ENCODE measurements around the gene BMAL1.

The BMAL1 gene

GRCh38 chr11:13332124-13332523 lies 54.5 kb downstream of the BMAL1 start:
- no peak for ATAC-seq

GRCh38 chr11:13333456-13333957 lies 55.9 kb downstream of the BMAL1 start:
- TF ChIP-seq GLIS3 (CRISPR knock-in tag; IDR thresholded peaks at IDR 0.05) = no peak
- no peak for TF ChIP-seq ARNTL (CRISPR knock-in tag; IDR thresholded peaks at IDR 0.05; ENCODE audit: borderline replicate concordance, low read depth)
- TF ChIP-seq SNAI2 (CRISPR knock-in tag; IDR thresholded peaks at IDR 0.05) = no peak
- TF ChIP-seq CREB5 (CRISPR knock-in tag; IDR thresholded peaks at IDR 0.05; ENCODE audit: low read depth) = no peak
- no peak for TF ChIP-seq CSDC2 (CRISPR knock-in tag; IDR thresholded peaks at IDR 0.05)
- no peak for TF ChIP-seq BACH2 (CRISPR knock-in tag; IDR thresholded peaks at IDR 0.05; ENCODE audit: borderline replicate concordance)
- no peak for TF ChIP-seq PPARA (CRISPR knock-in tag; IDR thresholded peaks at IDR 0.05; ENCODE audit: borderline replicate concordance)
- TF ChIP-seq CSRNP3 (CRISPR knock-in tag; IDR thresholded peaks at IDR 0.05) = no peak
- ATAC-seq = no peak

More at GRCh38 chr11:13332124-13332523, 54.5 kb downstream of the BMAL1 start:
- no peak for TF ChIP-seq ZFP30 (CRISPR knock-in tag; IDR thresholded peaks at IDR 0.05)
- TF ChIP-seq PPARA (CRISPR knock-in tag; IDR thresholded peaks at IDR 0.05; ENCODE audit: borderline replicate concordance) = no peak
- no peak for TF ChIP-seq CSRNP3 (CRISPR knock-in tag; IDR thresholded peaks at IDR 0.05)
- TF ChIP-seq TSHZ2 (CRISPR knock-in tag; IDR thresholded peaks at IDR 0.05) = no peak
- TF ChIP-seq GLIS3 (CRISPR knock-in tag; IDR thresholded peaks at IDR 0.05) = no peak
- TF ChIP-seq ZNF565 (CRISPR knock-in tag; conservative IDR thresholded peaks at IDR 0.05; ENCODE audit: low read depth) = no peak
- no peak for TF ChIP-seq ISL1 (CRISPR knock-in tag; IDR thresholded peaks at IDR 0.05)
- no peak for TF ChIP-seq POU6F1 (CRISPR knock-in tag; IDR thresholded peaks at IDR 0.05; ENCODE audit: borderline replicate concordance, low read depth)
- TF ChIP-seq PATZ1 (CRISPR knock-in tag; IDR thresholded peaks at IDR 0.05; ENCODE audit: borderline replicate concordance) = no peak
- no peak for TF ChIP-seq BACH2 (CRISPR knock-in tag; IDR thresholded peaks at IDR 0.05; ENCODE audit: borderline replicate concordance)
- no peak for TF ChIP-seq TCF4 (CRISPR knock-in tag; IDR thresholded peaks at IDR 0.05; ENCODE audit: borderline replicate concordance)
- TF ChIP-seq SNAI2 (CRISPR knock-in tag; IDR thresholded peaks at IDR 0.05) = no peak
- no peak for TF ChIP-seq ZNF8 (CRISPR knock-in tag; IDR thresholded peaks at IDR 0.05)
- no peak for TF ChIP-seq ZC3H10 (CRISPR knock-in tag; IDR thresholded peaks at IDR 0.05)
- TF ChIP-seq ZFP3 (CRISPR knock-in tag; IDR thresholded peaks at IDR 0.05) = no peak
- TF ChIP-seq RARB (CRISPR knock-in tag; IDR thresholded peaks at IDR 0.05) = no peak
- no peak for TF ChIP-seq ESRRG (CRISPR knock-in tag; IDR thresholded peaks at IDR 0.05)
